SK-N-SH treated with all-trans-retinoic acid at 6 μM for 48 hours (cell line): ENCODE results near the gene MYH9.

Experiments used
- ARNTL ChIP-seq: fragments of 450-650 bp; formaldehyde crosslinking; IDR thresholded peaks from 2 replicates; pipeline ENCODE4 v1.5.0; 2020; ENCODE audit warnings: low read depth, mild to moderate bottlenecking, moderate library complexity, borderline replicate concordance
- BACH2 ChIP-seq: fragments of 250-450 bp; sonication (Bioruptor Pico); IDR thresholded peaks from 2 replicates; pipeline ENCODE4 v1.9.0; 2021; ENCODE audit warnings: mild to moderate bottlenecking, borderline replicate concordance
- CSRNP3 ChIP-seq: fragments of 250-450 bp; sonication (Bioruptor Pico); IDR thresholded peaks from 2 replicates; pipeline ENCODE4 v1.5.1; 2021; ENCODE audit warnings: mild to moderate bottlenecking, moderate library complexity
- GLIS3 ChIP-seq: fragments of 250-450 bp; sonication (Bioruptor Pico); IDR thresholded peaks from 2 replicates; pipeline ENCODE4 v1.5.0; 2020; ENCODE audit warnings: mild to moderate bottlenecking, moderate library complexity
- ISL1 ChIP-seq: fragments of 250-450 bp; sonication (Bioruptor Pico); IDR thresholded peaks from 2 replicates; pipeline ENCODE4 v2.1.2; 2022; ENCODE audit warnings: mild to moderate bottlenecking, moderate library complexity
- OSR1 ChIP-seq: fragments of 250-450 bp; sonication (Bioruptor Pico); IDR thresholded peaks from 2 replicates; pipeline ENCODE4 v1.8.0; 2022; ENCODE audit warnings: moderate library complexity, mild to moderate bottlenecking, inconsistent platforms
- PATZ1 ChIP-seq: fragments of 250-450 bp; sonication (Bioruptor Pico); IDR thresholded peaks from 2 replicates; pipeline ENCODE4 v1.8.0; 2020; ENCODE audit warnings: mild to moderate bottlenecking, moderate library complexity, borderline replicate concordance
- SNAI2 ChIP-seq: fragments of 250-450 bp; sonication (Bioruptor Pico); IDR thresholded peaks from 2 replicates; pipeline ENCODE4 v1.5.0; 2020; ENCODE audit warnings: mild to moderate bottlenecking, moderate library complexity
- TSHZ2 ChIP-seq: fragments of 250-450 bp; sonication (Bioruptor Pico); IDR thresholded peaks from 2 replicates; pipeline ENCODE4 v1.5.0; 2020; ENCODE audit warnings: mild to moderate bottlenecking, moderate library complexity
- ZC3H10 ChIP-seq: fragments of 250-450 bp; sonication (Bioruptor Pico); IDR thresholded peaks from 2 replicates; pipeline ENCODE4 v1.5.1; 2021; ENCODE audit warnings: mild to moderate bottlenecking, moderate library complexity
- ZFP3 ChIP-seq: fragments of 250-450 bp; sonication (Bioruptor Pico); IDR thresholded peaks from 2 replicates; pipeline ENCODE4 v1.5.0; 2020; ENCODE audit warnings: mild to moderate bottlenecking, moderate library complexity
- ZFP30 ChIP-seq: fragments of 450-650 bp; formaldehyde crosslinking; IDR thresholded peaks from 2 replicates; pipeline ENCODE4 v1.5.0; 2022; ENCODE audit warnings: mild to moderate bottlenecking, moderate library complexity
- ZNF565 ChIP-seq: fragments of 450-650 bp; formaldehyde crosslinking; conservative IDR thresholded peaks from 2 replicates; pipeline ENCODE4 v1.5.0; 2020; ENCODE audit warnings: low read depth, mild to moderate bottlenecking, moderate library complexity
- ZNF70 ChIP-seq: fragments of 450-650 bp; formaldehyde crosslinking; IDR thresholded peaks from 2 replicates; pipeline ENCODE4 v1.5.0; 2020; ENCODE audit warnings: mild to moderate bottlenecking, moderate library complexity

GRCh38 chr22:36285545-36285944 lies 102.2 kb downstream of the MYH9 start:
- no peak for TF ChIP-seq ZFP30 (CRISPR knock-in tag)
- no peak for TF ChIP-seq ZC3H10
- no peak for TF ChIP-seq OSR1 (CRISPR knock-in tag)
- no peak for TF ChIP-seq PATZ1 (CRISPR knock-in tag)
- no peak for TF ChIP-seq ARNTL (CRISPR knock-in tag)
- no peak for TF ChIP-seq ZNF565 (CRISPR knock-in tag)
- TF ChIP-seq ZFP3 (CRISPR knock-in tag): no peak
- no peak for TF ChIP-seq ISL1 (CRISPR knock-in tag)
- TF ChIP-seq ZNF70 (CRISPR knock-in tag): no peak
- no peak for TF ChIP-seq CSRNP3 (CRISPR knock-in tag)
- no peak for TF ChIP-seq GLIS3 (CRISPR knock-in tag)
- TF ChIP-seq BACH2 (CRISPR knock-in tag): no peak
- TF ChIP-seq SNAI2 (CRISPR knock-in tag): no peak
- TF ChIP-seq TSHZ2 (CRISPR knock-in tag): no peak
